H1 (cell line): ENCODE results near the gene ALK. TPM values are rescaled to one million over a fixed set of nuclear protein-coding genes. Genes with fewer than 3 reads are reported as not detected.

Source experiments
- CTCF ChIA-PET: fragments of 300-600 bp; sonication (Branson Sonifier 250); formaldehyde crosslinking; loops from one replicate; lab custom pipeline; 2021; ENCODE audit not compliant: partially characterized antibody; lab: Charles Lee
- POLR2A ChIA-PET: fragments of 300-600 bp; sonication (Branson Sonifier 250); formaldehyde crosslinking; loops from one replicate; lab custom pipeline; 2021; ENCODE audit warnings: inconsistent platforms; ENCODE audit not compliant: partially characterized antibody; lab: Charles Lee
- DNase-seq, 2 experiments: peaks; one replicate each; pipeline versions ENCODE4 v3.0.0 to v3.0.0-alpha.2; 2010 to 2022; ENCODE audit warnings: low spot score in 2 of 2, low read depth in 1 of 2, mixed read lengths in 1 of 2
- FAIRE-seq: peaks from 2 replicates; lab custom pipeline; 2011; peaks lifted over from hg19 to GRCh38; lab: Jason Lieb, UNC
- H2AFZ ChIP-seq: 2 replicates; pipeline ENCODE4 v1.8.1; 2012; ENCODE audit warnings: low read length, inconsistent platforms
- H2AK5ac ChIP-seq: 2 replicates; pipeline ENCODE4 v1.6.1; 2013; ENCODE audit warnings: low read depth, low read length
- H2BK120ac ChIP-seq: replicated peaks from 2 replicates; pipeline ENCODE3; 2013; ENCODE audit warnings: low read depth, low read length, inconsistent platforms
- H2BK12ac ChIP-seq: 2 replicates; pipeline ENCODE4 v1.6.1; 2013; ENCODE audit warnings: low read depth, low read length
- H2BK15ac ChIP-seq: 2 replicates; pipeline ENCODE4 v1.6.1; 2013; ENCODE audit warnings: low read length
- H2BK20ac ChIP-seq: 2 replicates; pipeline ENCODE4 v1.6.1; 2013; ENCODE audit warnings: low read length
- H2BK5ac ChIP-seq: 2 replicates; pipeline ENCODE4 v1.6.1; 2013; ENCODE audit warnings: low read depth, low read length
- H3K14ac ChIP-seq: 2 replicates; pipeline ENCODE4 v1.6.1; 2013; ENCODE audit warnings: inconsistent platforms; ENCODE audit not compliant: insufficient read length
- H3K18ac ChIP-seq: 2 replicates; pipeline ENCODE4 v1.6.1; 2013; ENCODE audit warnings: low read length; ENCODE audit errors: extremely low read depth
- H3K23ac ChIP-seq: 2 replicates; pipeline ENCODE4 v1.6.1; 2013; ENCODE audit warnings: inconsistent platforms; ENCODE audit not compliant: insufficient read length
- H3K23me2 ChIP-seq: 2 replicates; pipeline ENCODE4 v1.6.1; 2013; ENCODE audit warnings: low read depth, low read length
- H3K27ac ChIP-seq: 2 replicates; pipeline ENCODE4 v1.6.1; 2011; ENCODE audit warnings: low read depth, low read length, inconsistent platforms
- H3K27me3 ChIP-seq, 4 experiments: replicated peaks in 1 of 4; 1 replicate in 1 of 4; 2 replicates in 3 of 4; pipeline versions ENCODE4 v1.6.1 to v1.8.1; 2011 to 2013; ENCODE audit warnings: low read length in 3 of 4, mild to moderate bottlenecking in 3 of 4, inconsistent platforms in 2 of 4, mixed read lengths in 2 of 4, moderate library complexity in 1 of 4; ENCODE audit not compliant: control insufficient read depth in 3 of 4, insufficient read depth in 3 of 4; ENCODE audit errors: extremely low read depth in 1 of 4
- H3K36me3 ChIP-seq, 4 experiments: 2 replicates each; pipeline versions ENCODE4 v1.6.1 to v1.8.1; 2011 to 2013; ENCODE audit warnings: mild to moderate bottlenecking in 4 of 4, low read length in 3 of 4, moderate library complexity in 2 of 4, control low read depth in 1 of 4, inconsistent platforms in 1 of 4; ENCODE audit not compliant: insufficient read depth in 4 of 4, control insufficient read depth in 2 of 4
- H3K4ac ChIP-seq: replicated peaks from 2 replicates; pipeline ENCODE3; 2013; ENCODE audit warnings: low read length, low read depth, mixed read lengths, inconsistent platforms; ENCODE audit not compliant: insufficient read length
- H3K4me1 ChIP-seq, 4 experiments: replicated peaks in 1 of 4; 1 replicate in 1 of 4; 2 replicates in 3 of 4; pipeline versions ENCODE4 v1.6.1 to v1.8.1; 2011 to 2013; ENCODE audit warnings: low read length in 3 of 4, inconsistent platforms in 2 of 4, mixed read lengths in 1 of 4; ENCODE audit not compliant: insufficient read depth in 4 of 4, control insufficient read depth in 3 of 4
- H3K4me2 ChIP-seq, 2 experiments: 2 replicates each; pipeline versions ENCODE4 v1.6.1 to v1.8.1; 2011 to 2013; ENCODE audit warnings: low read depth in 2 of 2, low read length in 2 of 2, control low read depth in 1 of 2, inconsistent platforms in 1 of 2, mild to moderate bottlenecking in 1 of 2; ENCODE audit not compliant: insufficient read depth in 1 of 2
- H3K4me3 ChIP-seq, 4 experiments: fragments of 200-600, 300-600 bp in 1 of 4; sonication (generic), shearing (Covaris generic), sonication (Bioruptor Twin) in 1 of 4; 2 replicates each; pipeline versions ENCODE4 v1.5.1 to v1.8.1; 2011 to 2016; ENCODE audit warnings: low read length in 4 of 4, low read depth in 3 of 4, control low read depth in 2 of 4, inconsistent platforms in 2 of 4, mild to moderate bottlenecking in 2 of 4, mixed read lengths in 1 of 4, moderate library complexity in 1 of 4; ENCODE audit not compliant: insufficient read depth in 2 of 4; ENCODE audit errors: extremely low read depth in 1 of 4
- H3K56ac ChIP-seq: replicated peaks from 2 replicates; pipeline ENCODE3; 2013; ENCODE audit warnings: low read depth, mild to moderate bottlenecking, mixed read lengths, low read length, inconsistent platforms; ENCODE audit not compliant: insufficient read length
- H3K79me1 ChIP-seq: 2 replicates; pipeline ENCODE4 v1.6.1; 2013; ENCODE audit warnings: low read depth, low read length, control low read depth
- H3K79me2 ChIP-seq, 2 experiments: 2 replicates each; pipeline versions ENCODE4 v1.6.1 to v1.8.1; 2012 to 2013; ENCODE audit warnings: low read length in 2 of 2, mild to moderate bottlenecking in 2 of 2, inconsistent platforms in 1 of 2; ENCODE audit not compliant: insufficient read depth in 2 of 2, control insufficient read depth in 1 of 2
- H3K9ac ChIP-seq, 4 experiments: replicated peaks in 1 of 4; 1 replicate in 1 of 4; 2 replicates in 3 of 4; pipeline versions ENCODE4 v1.6.1 to v1.8.1; 2011 to 2013; ENCODE audit warnings: low read depth in 3 of 4, low read length in 3 of 4, control low read depth in 2 of 4, mild to moderate bottlenecking in 2 of 4, moderate library complexity in 2 of 4, inconsistent platforms in 1 of 4; ENCODE audit errors: extremely low read depth in 1 of 4
- H3K9me3 ChIP-seq, 2 experiments: 2 replicates each; pipeline versions ENCODE4 v1.6.1 to v1.8.1; 2012 to 2013; ENCODE audit warnings: mild to moderate bottlenecking in 2 of 2, moderate library complexity in 2 of 2, control low read depth in 1 of 2, inconsistent platforms in 1 of 2, low read depth in 1 of 2, low read length in 1 of 2, mixed read lengths in 1 of 2; ENCODE audit not compliant: insufficient read depth in 2 of 2
- H4K20me1 ChIP-seq, 2 experiments: replicated peaks in 1 of 2; 2 replicates each; pipeline versions ENCODE3 to v1.8.1; 2011 to 2013; ENCODE audit warnings: inconsistent platforms in 2 of 2, low read length in 2 of 2, mild to moderate bottlenecking in 1 of 2; ENCODE audit not compliant: insufficient read depth in 2 of 2, control insufficient read depth in 1 of 2
- H4K5ac ChIP-seq: 2 replicates; pipeline ENCODE4 v1.6.1; 2013; ENCODE audit warnings: low read length, low read depth, mixed read lengths, inconsistent platforms; ENCODE audit not compliant: insufficient read length
- H4K8ac ChIP-seq: 2 replicates; pipeline ENCODE4 v1.8.0; 2013; ENCODE audit warnings: mild to moderate bottlenecking, moderate library complexity, low read length, inconsistent platforms; ENCODE audit not compliant: insufficient read depth; ENCODE audit errors: extremely low read depth
- H4K91ac ChIP-seq: replicated peaks from 2 replicates; pipeline ENCODE3; 2013; ENCODE audit warnings: low read length, mixed read lengths, inconsistent platforms; ENCODE audit not compliant: insufficient read length
- CEBPB ChIP-seq: IDR thresholded peaks from 2 replicates; pipeline ENCODE4 v1.6.1; 2012; ENCODE audit warnings: low read depth, low read length
- CHD1 ChIP-seq: IDR thresholded peaks from 2 replicates; pipeline ENCODE4 v1.6.1; 2012; ENCODE audit warnings: low read depth, low read length, improper control_type of control experiment
- EGR1 ChIP-seq: IDR thresholded peaks from 2 replicates; pipeline ENCODE4 v1.6.1; 2011; ENCODE audit warnings: low read depth, low read length, borderline replicate concordance
- GTF2F1 ChIP-seq: IDR thresholded peaks from 2 replicates; pipeline ENCODE4 v1.6.1; 2012; ENCODE audit warnings: low read depth, low read length, improper control_type of control experiment, borderline replicate concordance
- JUN ChIP-seq: IDR thresholded peaks from 2 replicates; pipeline ENCODE4 v1.6.1; 2011; ENCODE audit warnings: low read depth, mild to moderate bottlenecking, improper control_type of control experiment, low read length
- KDM5A ChIP-seq: fragments of 200-600 bp; IDR thresholded peaks from 2 replicates; pipeline ENCODE4 v1.7.1; 2012; ENCODE audit warnings: mild to moderate bottlenecking, low read length, inconsistent platforms, mixed read lengths
- MAFK ChIP-seq: IDR thresholded peaks from 2 replicates; pipeline ENCODE4 v1.6.1; 2012; ENCODE audit warnings: low read depth, mild to moderate bottlenecking, improper control_type of control experiment, low read length
- RAD21 ChIP-seq, 2 experiments: IDR thresholded peaks in 1 of 2; conservative IDR thresholded peaks in 1 of 2; 2 replicates each; pipeline ENCODE4 v1.6.1; 2011; ENCODE audit warnings: low read depth in 2 of 2, low read length in 2 of 2, improper control_type of control experiment in 1 of 2, inconsistent platforms in 1 of 2, mild to moderate bottlenecking in 1 of 2, moderate library complexity in 1 of 2
- SAP30 ChIP-seq: fragments of 300-600 bp; sonication (generic); IDR thresholded peaks from 2 replicates; pipeline ENCODE4 v1.7.1; 2012; ENCODE audit warnings: low read length, moderate library complexity, mild to moderate bottlenecking, inconsistent platforms; ENCODE audit not compliant: insufficient read depth, insufficient replicate concordance
- SIRT6 ChIP-seq: IDR thresholded peaks from one replicate; pipeline ENCODE4 v1.7.1; 2012; ENCODE audit warnings: low read length, inconsistent platforms
- SP2 ChIP-seq: IDR thresholded peaks from 2 replicates; pipeline ENCODE4 v1.6.1; 2012; ENCODE audit warnings: mild to moderate bottlenecking, low read length, inconsistent platforms
- SRF ChIP-seq: IDR thresholded peaks from 2 replicates; pipeline ENCODE4 v1.6.1; 2011; ENCODE audit warnings: mild to moderate bottlenecking, low read depth, low read length, moderate library complexity
- ZNF274 ChIP-seq: IDR thresholded peaks from 2 replicates; pipeline ENCODE4 v1.7.0; 2012; ENCODE audit warnings: low read length, borderline replicate concordance; ENCODE audit errors: extremely low read depth
- WGBS, 2 experiments: shearing (Covaris generic) in 1 of 2; methylation state at CpG; one replicate each; pipeline versions ENCODE4 v1.1.6 to v1.1.7; 2013 to 2015; ENCODE audit warnings: low lambda C conversion rate in 2 of 2, mixed read lengths in 2 of 2, inconsistent platforms in 1 of 2, low coverage in 1 of 2, missing lambda C conversion rate in 1 of 2; ENCODE audit not compliant: insufficient replicate concordance in 2 of 2, insufficient coverage in 1 of 2, insufficient read length in 1 of 2; ENCODE audit errors: extremely low coverage in 1 of 2, missing lambda C conversion rate in 1 of 2; 5-methylcytosine and 5-hydroxymethylcytosine counted together
- polyA plus RNA-seq, 7 experiments: library from polyadenylated mRNA; depleted of rRNA in 3 of 7; stranded (reverse) in 5 of 7; unstranded in 2 of 7; fragments of >200 nt in 5 of 7; fragments of 200-250 nt in 2 of 7; gene quantifications; 1 replicate in 5 of 7; 2 replicates in 1 of 7; 4 replicates in 1 of 7; pipeline versions ENCODE4 v1.2.1 to v1.2.3, GENCODE V29; 2011 to 2013; ENCODE audit warnings: missing spikeins in 2 of 7, mixed read lengths in 2 of 7
- total RNA-seq: library from RNA; stranded (reverse); fragmentation: NEBNext Ultra II Directional; extraction: Animal tissue kit (Norgen Biotek cat#: 25700); gene quantifications from 2 replicates; pipeline ENCODE4 v1.2.1, GENCODE V29; 2021

ALK gene
- total and polyA plus RNA-seq, 2 of the 8 experiments (the other 6 are each of a cell fraction or from before 2014, with no cell fraction given) = 0.02 to 0.09 TPM

GRCh38 chr2:29917781-29918180 lies 3.6 kb downstream of the ALK start:
- no peak overlapping the region for H3K23ac ChIP-seq
- H3K14ac ChIP-seq = no peak overlapping the region
- peaks cover 17% of the 10 kb centered on the region for H3K23me2 ChIP-seq
- DNase-seq = no peak
- H2AFZ ChIP-seq = no peak overlapping the region
- H3K9me3 ChIP-seq = no peaks in the 10 kb centered on the region
- no peak overlapping the region for H3K4ac ChIP-seq
- H4K91ac ChIP-seq = no peak overlapping the region
- H2BK5ac ChIP-seq = no peak overlapping the region
- no peaks in the 10 kb centered on the region for H3K79me1 ChIP-seq
- H2BK20ac ChIP-seq = no peak overlapping the region
- no peak overlapping the region for H4K5ac ChIP-seq
- H2BK15ac ChIP-seq = no peak overlapping the region
- WGBS, 2 experiments = 94% methylated on average over 1 of the region's 1 CpG; no CpG with 5 or more reads in 1 of the 2 experiments
- POLR2A ChIA-PET = no interaction called here
- no peaks in the 10 kb centered on the region for H3K79me2 ChIP-seq
- H3K36me3 ChIP-seq = no peaks in the 10 kb centered on the region
- peaks cover 4 to 8% of the 10 kb centered on the region in 2 experiments for H4K20me1 ChIP-seq
- peaks cover 20 to 33% (median 30%) of the 10 kb centered on the region in 4 experiments for H3K27me3 ChIP-seq
- H3K56ac ChIP-seq = no peak overlapping the region
- no peak overlapping the region for H3K4me3 ChIP-seq
- H2BK12ac ChIP-seq = no peak overlapping the region
- no peak for FAIRE-seq
- TF ChIP-seq SIRT6 (no peak), JUN (no peak), RAD21 (IDR thresholded peaks at IDR 0.05 in 1 of 2, conservative IDR thresholded peaks at IDR 0.05 in 1 of 2; ENCODE audit: low read depth in 2 of 2, low read length in 2 of 2) (no peak), GTF2F1 (no peak), CHD1 (no peak), SAP30 (no peak), CEBPB (no peak), ZNF274 (no peak), MAFK (no peak), KDM5A (no peak), SRF (no peak), EGR1 (no peak), SP2 (no peak)
- no peak overlapping the region for H3K27ac ChIP-seq
- H3K18ac ChIP-seq = no peak overlapping the region
- no peak overlapping the region for H3K9ac ChIP-seq
- no peak overlapping the region for H2AK5ac ChIP-seq
- H2BK120ac ChIP-seq = no peak overlapping the region
- H3K4me1 ChIP-seq = peaks cover 3 to 18% (median 6%) of the 10 kb centered on the region in 4 experiments; a peak in 6 of 7 replicates
- CTCF ChIA-PET = interaction anchor here (0.9 to 1.2 kb wide), 3 partner anchors 9 to 111 kb away, joined by 3 read pairs; no protein-coding TSS in a partner anchor
- H3K4me2 ChIP-seq = no peak overlapping the region
- H4K8ac ChIP-seq = no peak overlapping the region
